SK-N-SH (cell line): ENCODE measurements around the gene PTS. TPM values are rescaled to one million over a fixed set of nuclear protein-coding genes. Genes with fewer than 3 reads are reported as not detected.

Experiments used
- CTCF ChIA-PET: fragments of 300-600, 350-600 bp; formaldehyde crosslinking; extraction: SDS; loops from one replicate; lab custom pipeline; 2021; lab: Yijun Ruan, JAX
- POLR2A ChIA-PET: fragments of 350-600 bp; sonication (Branson Sonifier 250); formaldehyde crosslinking; extraction: SDS; loops from one replicate; lab custom pipeline; 2020; ENCODE audit warnings: antibody characterized with exemption, inconsistent platforms; lab: Yijun Ruan, JAX
- DNase-seq: peaks from one replicate; pipeline ENCODE4 v3.0.0; 2012
- H2AFZ ChIP-seq: fragments of 200-600 bp; sonication (generic); 2 replicates; pipeline ENCODE4 v1.8.1; 2016; ENCODE audit warnings: antibody characterized with exemption, mild to moderate bottlenecking, low read depth
- H3F3A ChIP-seq: fragments of 200-600 bp; sonication (generic); replicated peaks from 2 replicates; pipeline ENCODE3; 2016; ENCODE audit warnings: antibody characterized with exemption, mild to moderate bottlenecking; ENCODE audit not compliant: insufficient read depth
- H3K27ac ChIP-seq, 2 experiments: fragments of 200-500 bp in 1 of 2; fragments of 200-600 bp in 1 of 2; sonication (Bioruptor generic) in 1 of 2; sonication (generic), shearing (Covaris generic) in 1 of 2; 2 replicates each; pipeline versions ENCODE4 v1.5.1 to v1.6.1; 2014 to 2016; ENCODE audit warnings: low read depth in 2 of 2, inconsistent platforms in 1 of 2, low read length in 1 of 2, mild to moderate bottlenecking in 1 of 2, mixed read lengths in 1 of 2
- H3K27me3 ChIP-seq: fragments of 200-600 bp; sonication (generic), shearing (Covaris generic); 2 replicates; pipeline ENCODE4 v1.6.1; 2016; ENCODE audit warnings: mixed run types; ENCODE audit not compliant: insufficient read depth
- H3K36me3 ChIP-seq, 2 experiments: fragments of 200-500 bp in 1 of 2; fragments of 200-600 bp in 1 of 2; sonication (Bioruptor generic) in 1 of 2; sonication (generic) in 1 of 2; replicated peaks in 1 of 2; 2 replicates each; pipeline versions ENCODE3 to v1.5.1; 2014 to 2016; ENCODE audit warnings: low read length in 1 of 2, mild to moderate bottlenecking in 1 of 2; ENCODE audit not compliant: insufficient read depth in 2 of 2, control insufficient read depth in 1 of 2
- H3K4me1 ChIP-seq, 2 experiments: fragments of 200-500 bp in 1 of 2; fragments of 200-600 bp in 1 of 2; sonication (Bioruptor generic) in 1 of 2; sonication (generic), shearing (Covaris generic) in 1 of 2; 2 replicates each; pipeline versions ENCODE4 v1.5.1 to v1.6.1; 2014 to 2016; ENCODE audit warnings: low read depth in 1 of 2, low read length in 1 of 2, mixed run types in 1 of 2; ENCODE audit not compliant: insufficient read depth in 2 of 2, control insufficient read depth in 1 of 2
- H3K4me2 ChIP-seq: fragments of 200-600 bp; sonication (generic), shearing (Covaris generic); 2 replicates; pipeline ENCODE4 v1.6.1; 2017; ENCODE audit warnings: mixed run types
- H3K4me3 ChIP-seq, 2 experiments: fragments of 200-500 bp in 1 of 2; fragments of 200-600 bp in 1 of 2; sonication (Bioruptor generic) in 1 of 2; sonication (generic), shearing (Covaris generic) in 1 of 2; 2 replicates each; pipeline versions ENCODE4 v1.5.1 to v1.8.1; 2014 to 2016; ENCODE audit warnings: low read depth in 2 of 2, inconsistent platforms in 1 of 2, low read length in 1 of 2, mild to moderate bottlenecking in 1 of 2, mixed read lengths in 1 of 2, moderate library complexity in 1 of 2
- H3K79me2 ChIP-seq: fragments of 200-600 bp; sonication (generic); 2 replicates; pipeline ENCODE4 v1.8.1; 2017; ENCODE audit warnings: mild to moderate bottlenecking; ENCODE audit not compliant: insufficient read depth
- H3K9ac ChIP-seq: fragments of 200-600 bp; sonication (generic); 2 replicates; pipeline ENCODE4 v1.6.1; 2017; ENCODE audit warnings: mixed run types
- H3K9me2 ChIP-seq: fragments of 200-600 bp; sonication (generic); 2 replicates; pipeline ENCODE4 v1.6.1; 2017; ENCODE audit warnings: mixed run types
- H3K9me3 ChIP-seq: fragments of 200-600 bp; sonication (generic); 2 replicates; pipeline ENCODE4 v1.6.1; 2017; ENCODE audit warnings: mixed run types, mild to moderate bottlenecking, moderate library complexity
- H4K20me1 ChIP-seq: fragments of 200-600 bp; sonication (generic); 2 replicates; pipeline ENCODE4 v1.6.1; 2017; ENCODE audit warnings: mild to moderate bottlenecking, mixed run types; ENCODE audit not compliant: insufficient read depth
- CHD2 ChIP-seq: fragments of 150-350 bp; IDR thresholded peaks from 2 replicates; pipeline ENCODE4 v1.6.1; 2018; ENCODE audit warnings: low read length; ENCODE audit not compliant: partially characterized antibody
- ELF1 ChIP-seq: IDR thresholded peaks from 2 replicates; pipeline ENCODE4 v1.4.0; 2012
- EZH2phosphoT487 ChIP-seq: fragments of 200-600 bp; sonication (generic); IDR thresholded peaks from 2 replicates; pipeline ENCODE4 v1.6.1; 2017; ENCODE audit warnings: low read depth, mixed run types, mild to moderate bottlenecking, antibody characterized with exemption, moderate library complexity, borderline replicate concordance
- FOSL2 ChIP-seq: IDR thresholded peaks from 2 replicates; pipeline ENCODE4 v1.4.0; 2012; ENCODE audit warnings: low read depth, mild to moderate bottlenecking, moderate library complexity, borderline replicate concordance
- FOXM1 ChIP-seq: IDR thresholded peaks from 2 replicates; pipeline ENCODE4 v1.4.0; 2012; ENCODE audit warnings: low read depth, mild to moderate bottlenecking
- IRF3 ChIP-seq: fragments of 150-350 bp; IDR thresholded peaks from 2 replicates; pipeline ENCODE4 v1.6.1; 2016; ENCODE audit warnings: mild to moderate bottlenecking, low read depth, low read length
- JUND ChIP-seq: IDR thresholded peaks from 2 replicates; pipeline ENCODE4 v1.4.0; 2012
- MAX ChIP-seq: IDR thresholded peaks from 2 replicates; pipeline ENCODE4 v1.4.0; 2012; ENCODE audit warnings: low read depth
- MEF2A ChIP-seq: IDR thresholded peaks from 2 replicates; pipeline ENCODE4 v1.4.0; 2012; ENCODE audit warnings: low read depth, borderline replicate concordance
- NFIC ChIP-seq: IDR thresholded peaks from 2 replicates; pipeline ENCODE4 v1.4.0; 2012; ENCODE audit warnings: borderline replicate concordance
- RAD21 ChIP-seq: IDR thresholded peaks from 2 replicates; pipeline ENCODE4 v1.6.1; 2012; ENCODE audit warnings: mild to moderate bottlenecking, low read length
- REST ChIP-seq: IDR thresholded peaks from 2 replicates; pipeline ENCODE4 v1.6.1; 2012; ENCODE audit warnings: mild to moderate bottlenecking, low read depth, low read length, moderate library complexity
- RXRA ChIP-seq: IDR thresholded peaks from 2 replicates; pipeline ENCODE4 v1.4.0; 2012; ENCODE audit warnings: low read depth, mild to moderate bottlenecking, borderline replicate concordance
- TAF1 ChIP-seq: IDR thresholded peaks from 2 replicates; pipeline ENCODE4 v1.6.1; 2012; ENCODE audit warnings: low read depth, mild to moderate bottlenecking, low read length, moderate library complexity, borderline replicate concordance
- TCF12 ChIP-seq: IDR thresholded peaks from 2 replicates; pipeline ENCODE4 v1.4.0; 2012
- USF1 ChIP-seq: IDR thresholded peaks from 2 replicates; pipeline ENCODE4 v1.4.0; 2012; ENCODE audit warnings: low read depth, borderline replicate concordance
- ZBTB33 ChIP-seq: IDR thresholded peaks from 2 replicates; pipeline ENCODE4 v1.4.0; 2012; ENCODE audit warnings: low read depth, borderline replicate concordance
- WGBS: methylation state at CpG from one replicate; pipeline ENCODE4 v1.1.6; 2017; ENCODE audit warnings: low lambda C conversion rate; 5-methylcytosine and 5-hydroxymethylcytosine counted together
- polyA plus RNA-seq, 3 experiments: library from polyadenylated mRNA; depleted of rRNA; stranded (reverse); fragments of >200 nt; gene quantifications; 2 replicates each; pipeline ENCODE4 v1.2.3, GENCODE V29; 2012

PTS gene
- polyA plus RNA-seq, 1 of the 3 experiments (the other 2 are of a cell fraction), result 54.0 TPM

- no peaks in the 10 kb centered on the region for H3K27me3 ChIP-seq
- no peaks in the 10 kb centered on the region; a peak in 1 of 4 replicates for H3K4me1 ChIP-seq
- H3K9me2 ChIP-seq, result 0 out of 2 replicates have a peak, but pooled peaks cover 3% of the 10 kb centered on the region
- WGBS, result 41% methylated on average over 2 of the region's 2 CpGs
- H3K9me3 ChIP-seq, result no peaks in the 10 kb centered on the region
- DNase-seq, result no peak
- H3K36me3 ChIP-seq, result no peaks in the 10 kb centered on the region
- H3F3A ChIP-seq, result no peaks in the 10 kb centered on the region
- H3K9ac ChIP-seq, result no peak overlapping the region
- H3K79me2 ChIP-seq, result no peaks in the 10 kb centered on the region
- TF ChIP-seq EZH2phosphoT487 (no peak), RXRA (no peak), JUND (no peak), IRF3 (no peak), NFIC (no peak), CHD2 (no peak), RAD21 (no peak), MAX (no peak), TAF1 (no peak), FOSL2 (no peak), FOXM1 (no peak)
- TF ChIP-seq, all 33 proteins: peak for 0
- Histone ChIP-seq H3K4me3 (no peak overlapping the region), H3K4me2 (no peak overlapping the region), H4K20me1 (no peaks in the 10 kb centered on the region), H2AFZ (no peak overlapping the region), H3K27ac (no peak overlapping the region)
- ChIA-PET CTCF (interaction anchor here (1.4 to 2.5 kb wide), 3 partner anchors 19 to 80 kb away, joined by 4 to 8 read pairs (median 4); partner anchors contain the start of gene BCO2), POLR2A (no interaction called here)
Observed at GRCh38 chr11:112200252-112200651, 26.0 kb upstream of the PTS start.

GRCh38 chr11:112206071-112206470, 20.2 kb upstream of the PTS start:
- no peaks in the 10 kb centered on the region for H3K9me2 ChIP-seq
- no peak overlapping the region for H3K9ac ChIP-seq
- no peaks in the 10 kb centered on the region for H3K36me3 ChIP-seq
- H3F3A ChIP-seq, result no peaks in the 10 kb centered on the region
- H4K20me1 ChIP-seq, result no peaks in the 10 kb centered on the region
- H3K79me2 ChIP-seq, result no peaks in the 10 kb centered on the region
- POLR2A ChIA-PET, result no interaction called here
- CTCF ChIA-PET, result interaction anchor here (1.4 to 3.1 kb wide), 3 partner anchors 13 to 74 kb away, joined by 3 to 16 read pairs (median 7); partner anchors contain the start of gene BCO2
- H3K9me3 ChIP-seq, result no peaks in the 10 kb centered on the region
- H3K27ac ChIP-seq, result no peak overlapping the region
- H3K4me2 ChIP-seq, result no peak overlapping the region
- no peak for TF ChIP-seq ELF1
- TF ChIP-seq REST, result no peak
- no peak for TF ChIP-seq MEF2A
- no peak for TF ChIP-seq TCF12
- TF ChIP-seq USF1, result no peak
- no peak for TF ChIP-seq ZBTB33
- 96% methylated on average over 17 of the region's 23 CpGs for WGBS
- no peaks in the 10 kb centered on the region for H3K27me3 ChIP-seq
- no peak overlapping the region for H3K4me3 ChIP-seq
- no peak for DNase-seq
- no peak overlapping the region for H2AFZ ChIP-seq
- no peaks in the 10 kb centered on the region for H3K4me1 ChIP-seq
